Left ventricle myocardium inferior (tissue), 1 donor: Measurements from ENCODE around the gene MBNL3. TPM values are rescaled to one million over a fixed set of nuclear protein-coding genes. Genes with fewer than 3 reads are reported as not detected.

ENCODE experiments used
- DNase-seq: peaks from one replicate; pipeline ENCODE4 v3.0.0-alpha.2; 2020
- H3K27ac ChIP-seq: fragments of 200-600 bp; replicated peaks from 2 replicates; pipeline ENCODE4 v1.8.0; 2021
- H3K27me3 ChIP-seq: fragments of 200-600 bp; 2 replicates; pipeline ENCODE4 v1.8.0; 2021; ENCODE audit warnings: low read depth
- H3K36me3 ChIP-seq: fragments of 200-600 bp; 2 replicates; pipeline ENCODE4 v1.8.0; 2021
- H3K4me1 ChIP-seq: fragments of 200-600 bp; 2 replicates; pipeline ENCODE4 v1.8.0; 2021
- H3K4me3 ChIP-seq: fragments of 200-600 bp; 2 replicates; pipeline ENCODE4 v1.8.0; 2021; ENCODE audit warnings: mild to moderate bottlenecking, moderate library complexity
- H3K9me3 ChIP-seq: fragments of 200-600 bp; replicated peaks from 2 replicates; pipeline ENCODE4 v1.8.0; 2021
- CTCF ChIP-seq: fragments of 200-600 bp; IDR thresholded peaks from 2 replicates; pipeline ENCODE4 v1.8.0; 2021; ENCODE audit warnings: antibody characterized with exemption, mild to moderate bottlenecking, borderline replicate concordance
- intact Hi-C: fragments of 100-400 bp; cut with micrococcal nuclease; formaldehyde crosslinking; loops from one replicate; pipeline ENCODE4 v1.11.0; 2022
- long read RNA-seq: library from polyadenylated mRNA; unstranded; transcript quantifications from one replicate; pipeline ENCODE4 v2.0.0, GENCODE V29; 2021
- total RNA-seq: library from RNA; stranded (reverse); fragmentation: NEBNext Ultra II Directional; extraction: Animal tissue kit (Norgen Biotek cat#: 25700); gene quantifications from one replicate; pipeline ENCODE4 v1.2.1, GENCODE V29; 2021
- donor health status: DM: no; HTN: yes; CAD: no; lungs with severe emphysema.

The MBNL3 gene
- total RNA-seq = 38.5 TPM
- long read RNA-seq, partial matches to known transcripts = 0 of 9 reads
- long read RNA-seq, other reads (novel, unspliced or antisense) = 9 of 9 reads

- DNase-seq = peak; percentile 47
- intact Hi-C loops = no loop called here
Observed at GRCh38 chrX:132488819-132489577, at the start of gene MBNL3. TSS of gene MBNL3 (minus strand) at chrX:132489038. CDS start at chrX:132439611, 49,427 bp downstream.

GRCh38 chrX:132533409-132533808 lies 44.6 kb upstream of the MBNL3 start:
- no peaks in the 10 kb centered on the region for H3K4me1 ChIP-seq
- TF ChIP-seq CTCF = no peak
- H3K4me3 ChIP-seq = no peak overlapping the region
- intact Hi-C loops = no loop called here
- no peaks in the 10 kb centered on the region for H3K9me3 ChIP-seq
- DNase-seq = no peak
- no peaks in the 10 kb centered on the region for H3K27me3 ChIP-seq
- H3K36me3 ChIP-seq = no peaks in the 10 kb centered on the region
- no peak overlapping the region for H3K27ac ChIP-seq

More at GRCh38 chrX:132488819-132489577, at the start of gene MBNL3:
- no peak for TF ChIP-seq CTCF
- H3K27me3 ChIP-seq = no peaks in the 10 kb centered on the region
- no peaks in the 10 kb centered on the region for H3K36me3 ChIP-seq
- no peaks in the 10 kb centered on the region for H3K4me1 ChIP-seq
- no peaks in the 10 kb centered on the region for H3K9me3 ChIP-seq
- peak within 1 kb of the TSS; percentile 83 for H3K27ac ChIP-seq
- peak within 1 kb of the TSS; percentile 73 for H3K4me3 ChIP-seq

- no peak overlapping the region for H3K4me3 ChIP-seq
- no peak overlapping the region for H3K27ac ChIP-seq
- no peaks in the 10 kb centered on the region for H3K9me3 ChIP-seq
- intact Hi-C loops = no loop called here
- no peak for TF ChIP-seq CTCF
- H3K36me3 ChIP-seq = no peaks in the 10 kb centered on the region
- DNase-seq = no peak
- no peaks in the 10 kb centered on the region for H3K27me3 ChIP-seq
- H3K4me1 ChIP-seq = no peaks in the 10 kb centered on the region
Observed at GRCh38 chrX:132532913-132533312, 44.1 kb upstream of the MBNL3 start.

- H3K27me3 ChIP-seq = no peaks in the 10 kb centered on the region
- no peak for DNase-seq
- TF ChIP-seq CTCF = no peak
- H3K9me3 ChIP-seq = no peaks in the 10 kb centered on the region
- no peak overlapping the region for H3K4me3 ChIP-seq
- intact Hi-C loops = no loop called here
- no peak overlapping the region for H3K27ac ChIP-seq
- H3K4me1 ChIP-seq = no peaks in the 10 kb centered on the region
- no peaks in the 10 kb centered on the region for H3K36me3 ChIP-seq
Observed at GRCh38 chrX:132532097-132532496, 43.3 kb upstream of the MBNL3 start.

- intact Hi-C loops = no loop called here
- no peak for DNase-seq
- Histone ChIP-seq H3K36me3 (no peaks in the 10 kb centered on the region), H3K4me3 (no peak overlapping the region), H3K27ac (no peak overlapping the region), H3K4me1 (no peaks in the 10 kb centered on the region), H3K27me3 (no peaks in the 10 kb centered on the region), H3K9me3 (no peaks in the 10 kb centered on the region)
- no peak for TF ChIP-seq CTCF
Observed at GRCh38 chrX:132520792-132521191, 32.0 kb upstream of the MBNL3 start.
